Activated CD4-positive, alpha-beta T cell treated with anti-CD3 and anti-CD28 coated beads for 36 hours (primary cell): Measurements from ENCODE around the gene NPW. TPM values are rescaled to one million over a fixed set of nuclear protein-coding genes. Genes with fewer than 3 reads are reported as not detected.
A peak's percentile ranks its signal among the peaks of the same experiment; 100 is the strongest.

Experiments
- ATAC-seq: fragments of 200-7000 bp; cut with Tn5 transposase; one replicate; pipeline ENCODE4 v1.10.0; 2021; ENCODE audit warnings: mild to moderate bottlenecking, moderate library complexity
- CTCF ChIA-PET: fragments of 350-600 bp; sonication (Branson Sonifier 250); formaldehyde crosslinking; loops from one replicate; lab custom pipeline; 2021; ENCODE audit warnings: antibody characterized with exemption; lab: Charles Lee
- POLR2A ChIA-PET: fragments of 350-600 bp; sonication (Branson Sonifier 250); formaldehyde crosslinking; loops from one replicate; lab custom pipeline; 2021; ENCODE audit warnings: antibody characterized with exemption, inconsistent platforms; lab: Charles Lee
- DNase-seq: peaks from one replicate; pipeline ENCODE4 v3.0.0-alpha.2; 2020
- H3K27ac Mint-ChIP-seq: one replicate; pipeline ENCODE4 v1.8.0; 2021; ENCODE audit warnings: mixed read lengths
- H3K27me3 Mint-ChIP-seq: one replicate; pipeline ENCODE4 v1.8.0; 2021; ENCODE audit warnings: mixed read lengths
- H3K36me3 Mint-ChIP-seq: one replicate; pipeline ENCODE4 v1.8.0; 2021; ENCODE audit warnings: low read depth, mixed read lengths
- H3K4me1 Mint-ChIP-seq: one replicate; pipeline ENCODE4 v1.8.0; 2021; ENCODE audit warnings: mixed read lengths
- H3K4me3 Mint-ChIP-seq: one replicate; pipeline ENCODE4 v1.8.0; 2021; ENCODE audit warnings: mild to moderate bottlenecking, moderate library complexity, mixed read lengths
- H3K9me3 Mint-ChIP-seq: one replicate; pipeline ENCODE4 v1.8.0; 2021; ENCODE audit warnings: low read depth, mixed read lengths
- intact Hi-C, 2 experiments: fragments of 100-400 bp; cut with DNase I in 1 of 2; cut with micrococcal nuclease in 1 of 2; formaldehyde crosslinking; loops; one replicate each; pipeline versions ENCODE4 v1.14.2 to v1.15.1; 2022 to 2024; cut with DNase I, micrococcal nuclease
- total RNA-seq, 2 experiments: library from RNA; stranded (reverse); gene quantifications; one replicate each; pipeline ENCODE4 v1.2.3, GENCODE V29; 2021

NPW gene
- total RNA-seq, 2 experiments from 2014 or later: 2.0 to 2.8 TPM

- H3K27me3 Mint-ChIP-seq: peaks cover 12% of the 10 kb centered on the region
- peak; percentile 75 for DNase-seq
- CTCF ChIA-PET: interaction anchor here (0.5 to 1.6 kb wide), 5 partner anchors 10 to 146 kb away, joined by 3 to 12 read pairs (median 3); partner anchors contain the start of genes NTHL1 and TSC2
- ATAC-seq: peak; percentile 49
- POLR2A ChIA-PET: interaction anchor here (0.6 to 1.2 kb wide), 3 partner anchors 10 to 29 kb away, joined by 3 to 9 read pairs (median 7); partner anchors contain the start of gene RPS2
- H3K36me3 Mint-ChIP-seq: peaks cover 10% of the 10 kb centered on the region
- no peaks in the 10 kb centered on the region for H3K9me3 Mint-ChIP-seq
- intact Hi-C loops: loop anchor here (2.0 to 10.0 kb wide), 6 partner anchors 15 to 521 kb away; partner anchors contain the start of genes ATP6V0C (in 1 of the 2), CRAMP1 (in 1 of the 2), EME2 (in 1 of the 2) and IFT140 (in 1 of the 2)
- peaks cover 27% of the 10 kb centered on the region for H3K4me1 Mint-ChIP-seq
- no peak overlapping the region for H3K4me3 Mint-ChIP-seq
- peak overlapping the region; percentile 42 for H3K27ac Mint-ChIP-seq
Observed at GRCh38 chr16:1993731-1994131, 25.9 kb upstream of the NPW start.

- Mint-ChIP-seq H3K36me3 (peaks cover 21% of the 10 kb centered on the region), H3K4me3 (no peak overlapping the region), H3K27me3 (no peaks in the 10 kb centered on the region), H3K9me3 (no peaks in the 10 kb centered on the region), H3K27ac (no peak overlapping the region), H3K4me1 (peaks cover 17% of the 10 kb centered on the region)
- DNase-seq (no peak), ATAC-seq (no peak)
- ChIA-PET CTCF (no interaction called here), POLR2A (no interaction called here)
- intact Hi-C loops: loop anchor here in 1 of 2 experiments (10.0 kb wide), 1 partner anchor 517 kb away; the partner anchor contains the start of gene ATP6V0C
Observed at GRCh38 chr16:1997494-1998359, 21.9 kb upstream of the NPW start.

- Mint-ChIP-seq H3K9me3 (no peaks in the 10 kb centered on the region), H3K27ac (no peak overlapping the region), H3K36me3 (peaks cover 21% of the 10 kb centered on the region), H3K4me1 (peaks cover 15% of the 10 kb centered on the region), H3K4me3 (no peak overlapping the region), H3K27me3 (no peaks in the 10 kb centered on the region)
- ChIA-PET POLR2A (interaction anchor here (0.6 kb wide), 1 partner anchor 13 kb away, joined by 4 read pairs; no protein-coding TSS in a partner anchor), CTCF (interaction anchor here (0.7 kb wide), 1 partner anchor 222 kb away, joined by 3 read pairs; no protein-coding TSS in a partner anchor)
- ATAC-seq (no peak), DNase-seq (no peak)
- intact Hi-C loops: loop anchor here in 1 of 2 experiments (10.0 kb wide), 1 partner anchor 516 kb away; the partner anchor contains the start of gene ATP6V0C
Observed at GRCh38 chr16:1998360-1998835, 21.2 kb upstream of the NPW start.

GRCh38 chr16:1998852-1999801 lies 20.5 kb upstream of the NPW start:
- DNase-seq (no peak), ATAC-seq (no peak)
- Mint-ChIP-seq H3K9me3 (no peaks in the 10 kb centered on the region), H3K36me3 (peaks cover 21% of the 10 kb centered on the region), H3K27ac (no peak overlapping the region), H3K4me3 (no peak overlapping the region), H3K4me1 (peaks cover 8% of the 10 kb centered on the region), H3K27me3 (no peaks in the 10 kb centered on the region)
- intact Hi-C loops: loop anchor here in 1 of 2 experiments (10.0 kb wide), 1 partner anchor 516 kb away; the partner anchor contains the start of gene ATP6V0C
- ChIA-PET CTCF (interaction anchor here (0.7 kb wide), 1 partner anchor 221 kb away, joined by 3 read pairs; no protein-coding TSS in a partner anchor), POLR2A (interaction anchor here (0.6 kb wide), 1 partner anchor 13 kb away, joined by 4 read pairs; no protein-coding TSS in a partner anchor)

- peaks cover 14% of the 10 kb centered on the region for H3K4me1 Mint-ChIP-seq
- ChIA-PET POLR2A (no interaction called here), CTCF (no interaction called here)
- ATAC-seq: no peak
- DNase-seq: no peak
- H3K9me3 Mint-ChIP-seq: no peaks in the 10 kb centered on the region
- no peak overlapping the region for H3K4me3 Mint-ChIP-seq
- no peak overlapping the region for H3K27ac Mint-ChIP-seq
- no peaks in the 10 kb centered on the region for H3K27me3 Mint-ChIP-seq
- H3K36me3 Mint-ChIP-seq: peaks cover 23% of the 10 kb centered on the region
- intact Hi-C loops: loop anchor here in 1 of 2 experiments (10.0 kb wide), 2 partner anchors 335 to 515 kb away; partner anchors contain the start of gene ATP6V0C
Observed at GRCh38 chr16:1999866-2000514, 19.6 kb upstream of the NPW start.

- peaks cover 25% of the 10 kb centered on the region for H3K36me3 Mint-ChIP-seq
- intact Hi-C loops: loop anchor here in 1 of 2 experiments (10.0 kb wide), 1 partner anchor 334 kb away; no protein-coding TSS in a partner anchor
- ChIA-PET CTCF (interaction anchor here (0.6 kb wide), 1 partner anchor 73 kb away, joined by 3 read pairs; no protein-coding TSS in a partner anchor), POLR2A (no interaction called here)
- no peak overlapping the region for H3K4me3 Mint-ChIP-seq
- H3K27me3 Mint-ChIP-seq: no peaks in the 10 kb centered on the region
- H3K27ac Mint-ChIP-seq: no peak overlapping the region
- H3K4me1 Mint-ChIP-seq: peaks cover 20% of the 10 kb centered on the region
- ATAC-seq (no peak), DNase-seq (no peak)
- no peaks in the 10 kb centered on the region for H3K9me3 Mint-ChIP-seq
Observed at GRCh38 chr16:2001035-2001434, 18.6 kb upstream of the NPW start.

GRCh38 chr16:2001456-2002355 lies 17.9 kb upstream of the NPW start:
- ChIA-PET CTCF (interaction anchor here (0.6 kb wide), 1 partner anchor 73 kb away, joined by 3 read pairs; no protein-coding TSS in a partner anchor), POLR2A (interaction anchor here (0.6 kb wide), 1 partner anchor 256 kb away, joined by 3 read pairs; no protein-coding TSS in a partner anchor)
- Mint-ChIP-seq H3K9me3 (no peaks in the 10 kb centered on the region), H3K36me3 (peaks cover 29% of the 10 kb centered on the region), H3K4me1 (peaks cover 19% of the 10 kb centered on the region), H3K27me3 (no peaks in the 10 kb centered on the region), H3K27ac (no peak overlapping the region), H3K4me3 (no peak overlapping the region)
- ATAC-seq: no peak
- intact Hi-C loops: loop anchor here in 1 of 2 experiments (10.0 kb wide), 1 partner anchor 333 kb away; no protein-coding TSS in a partner anchor
- DNase-seq: no peak

- DNase-seq (no peak), ATAC-seq (no peak)
- intact Hi-C loops: loop anchor here in 1 of 2 experiments (10.0 kb wide), 1 partner anchor 332 kb away; no protein-coding TSS in a partner anchor
- CTCF ChIA-PET: interaction anchor here (0.6 to 4.1 kb wide), 5 partner anchors 9 to 153 kb away, joined by 3 to 30 read pairs (median 3); partner anchors contain the start of gene TRAF7
- H3K27me3 Mint-ChIP-seq: no peaks in the 10 kb centered on the region
- no peak overlapping the region for H3K27ac Mint-ChIP-seq
- H3K9me3 Mint-ChIP-seq: no peaks in the 10 kb centered on the region
- no peak overlapping the region for H3K4me3 Mint-ChIP-seq
- peaks cover 26% of the 10 kb centered on the region for H3K4me1 Mint-ChIP-seq
- peaks cover 28% of the 10 kb centered on the region for H3K36me3 Mint-ChIP-seq
- POLR2A ChIA-PET: interaction anchor here (0.6 to 1.1 kb wide), 2 partner anchors 15 to 255 kb away, joined by 3 to 4 read pairs; no protein-coding TSS in a partner anchor
Observed at GRCh38 chr16:2002406-2003230, 17.0 kb upstream of the NPW start.
